GM18909 (cell line): ENCODE measurements around the gene TNFAIP8L3.

Experiments used
- ATAC-seq: cut with Tn5 transposase; IDR thresholded peaks from one replicate; pipeline ENCODE4 v1.9.1; 2021; ENCODE audit warnings: mild to moderate bottlenecking; ENCODE audit not compliant: unreplicated experiment, poor library complexity

The TNFAIP8L3 gene

GRCh38 chr15:51016615-51017014, 78.1 kb downstream of the TNFAIP8L3 start:
- no peak for ATAC-seq

- no peak for ATAC-seq
These were observed 83.5 kb downstream of the TNFAIP8L3 start for GRCh38 chr15:51011212-51011611.

GRCh38 chr15:51007131-51007666, 87.5 kb downstream of the TNFAIP8L3 start:
- no peak for ATAC-seq
